AG08395 (cell line): ENCODE measurements around the gene KCNE1.
A peak's percentile ranks its signal among the peaks of the same experiment; 100 is the strongest.
"Not testable (repeated sequence)": the region's sequence is repeated elsewhere in the genome, so short reads cannot be mapped to it uniquely, and the experiment has no call there.

Experiments
- DNase-seq: peaks from one replicate; pipeline ENCODE4 v3.0.0; 2012; ENCODE audit warnings: mixed read lengths, low spot score

KCNE1 gene

GRCh38 chr21:34511787-34512455 is at the start of gene KCNE1:
Gene KCNE1, minus strand, starts transcription at chr21:34512210. Its CDS starts 62,576 bp downstream, at chr21:34449634.
- DNase-seq = peak; percentile 11

DNA sequence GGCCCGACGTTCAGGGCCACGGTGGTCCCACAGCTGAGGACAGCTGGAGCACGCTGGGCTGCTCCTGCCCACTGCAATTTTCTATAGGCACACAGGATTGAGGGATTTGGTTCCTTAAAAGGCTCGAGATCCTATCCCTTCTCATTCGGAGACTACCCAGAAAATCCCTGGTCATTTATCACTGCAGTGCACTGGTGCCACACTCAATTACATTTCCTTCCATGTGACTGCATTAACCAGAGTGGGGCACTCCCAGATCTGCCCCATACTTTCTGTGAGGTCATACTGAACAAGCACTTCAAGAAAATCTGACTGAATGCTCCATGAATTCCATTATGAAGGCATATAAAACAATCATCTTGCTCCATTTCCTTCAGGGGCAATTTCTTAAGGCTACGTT is 49.8 kb upstream of the KCNE1 start:
- no peak for DNase-seq

- DNase-seq = no peak
Observed at GRCh38 chr21:34560609-34561008, 48.6 kb upstream of the KCNE1 start.

- DNase-seq = no peak
Observed at GRCh38 chr21:34560021-34560420, 48.0 kb upstream of the KCNE1 start.

GRCh38 chr21:34559089-34559631 is 47.1 kb upstream of the KCNE1 start:
- no peak for DNase-seq

DNA sequence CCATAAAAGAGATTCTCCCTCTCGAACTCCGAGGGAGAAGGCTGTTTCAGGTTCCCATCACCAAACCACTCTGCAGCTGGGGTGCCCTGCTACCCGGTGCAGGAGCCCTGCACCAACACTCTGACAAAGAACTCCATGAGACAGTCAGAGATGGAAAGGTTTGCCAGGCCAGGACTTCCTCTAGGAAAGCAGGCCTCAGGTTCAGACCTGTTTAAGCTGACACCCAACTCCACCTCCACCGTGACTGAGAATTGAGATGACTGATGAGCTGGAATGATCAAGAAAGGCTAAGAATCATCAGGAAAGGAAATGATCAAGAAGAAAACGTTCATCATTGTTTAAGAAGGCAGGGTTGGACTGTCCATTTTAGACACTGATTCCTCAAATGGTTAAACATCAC is 46.2 kb upstream of the KCNE1 start:
- no peak for DNase-seq

DNA sequence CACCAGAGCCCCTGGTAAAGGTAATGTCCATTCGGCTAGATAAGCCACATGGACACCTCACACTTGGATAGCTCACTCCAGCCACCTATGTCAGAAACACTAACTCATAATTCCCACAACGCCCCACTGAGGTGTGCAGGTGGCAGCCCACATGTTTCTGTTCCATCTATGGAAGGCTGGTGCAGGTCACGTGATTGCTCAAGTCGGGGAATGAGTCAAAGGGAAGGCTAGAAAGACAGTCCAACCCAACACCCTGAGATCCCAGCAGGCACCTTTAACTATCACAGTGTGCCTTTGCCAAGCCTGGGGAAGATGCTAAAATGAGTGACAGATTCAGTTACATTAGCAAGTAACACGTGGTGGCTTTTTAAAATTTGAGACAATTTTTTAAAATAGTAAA is 45.3 kb upstream of the KCNE1 start:
- no peak for DNase-seq

GRCh38 chr21:34554670-34555069 is 42.7 kb upstream of the KCNE1 start:
- DNase-seq = not testable (repeated sequence)

DNA sequence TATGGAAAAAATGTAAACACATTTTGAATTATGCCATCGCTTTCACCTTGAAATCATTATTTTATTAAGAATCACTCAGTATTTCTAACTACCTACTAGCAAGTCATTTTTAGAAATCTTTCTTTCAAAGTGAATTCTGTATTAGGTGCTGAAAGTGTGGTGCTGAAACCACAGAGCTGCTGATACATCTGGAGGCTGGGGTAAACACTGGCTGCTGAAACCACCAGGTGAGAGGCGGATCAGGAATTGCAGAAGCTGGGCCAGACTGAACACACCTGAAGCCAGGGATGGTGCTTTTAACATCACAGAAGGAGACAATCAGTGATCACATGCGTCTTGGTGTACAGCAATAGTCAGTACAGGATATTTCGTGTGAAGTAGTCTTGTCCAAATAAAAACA is 42.2 kb upstream of the KCNE1 start:
- no peak for DNase-seq

DNA sequence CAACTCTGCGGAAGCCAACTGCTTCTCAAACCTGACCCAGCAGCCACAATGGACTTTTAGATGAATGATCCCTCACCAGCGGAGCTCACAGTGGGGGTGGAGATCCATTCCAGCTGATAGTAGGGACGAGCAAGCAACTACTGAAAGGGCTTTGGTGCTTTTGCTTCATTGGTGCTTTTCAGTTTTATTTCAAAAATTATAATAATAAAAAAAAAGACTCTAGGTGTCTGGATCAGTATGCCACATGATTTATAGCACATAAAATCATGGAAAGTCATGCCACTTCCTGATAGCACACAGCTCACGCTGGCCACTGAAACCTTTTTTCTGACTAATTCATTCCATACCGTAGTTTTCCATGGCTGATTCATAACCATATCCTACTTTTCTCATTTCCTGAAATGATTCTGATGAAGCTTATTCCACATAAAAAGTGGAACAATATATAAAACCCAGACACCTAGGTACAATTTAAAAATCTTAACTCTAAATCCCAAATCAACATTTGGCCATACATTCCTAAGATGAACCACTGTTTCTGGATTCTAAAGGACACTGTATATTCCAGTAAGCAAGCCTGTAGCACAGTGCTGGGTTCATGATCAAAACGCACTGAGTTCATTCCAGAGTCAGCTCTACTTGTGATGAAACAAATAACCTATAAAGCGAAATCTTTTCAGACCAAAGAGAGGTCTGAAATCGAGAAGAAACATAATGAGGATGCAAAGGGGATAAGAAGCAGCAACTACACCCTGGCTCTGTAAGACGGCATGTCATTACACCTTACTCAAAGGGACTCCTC is 41.3 kb upstream of the KCNE1 start:
- DNase-seq = peak; percentile 81

- no peak for DNase-seq
Observed at GRCh38 chr21:34552360-34553098, 40.5 kb upstream of the KCNE1 start.

- no peak for DNase-seq
Observed at GRCh38 chr21:34550182-34550799, 38.3 kb upstream of the KCNE1 start.

DNA sequence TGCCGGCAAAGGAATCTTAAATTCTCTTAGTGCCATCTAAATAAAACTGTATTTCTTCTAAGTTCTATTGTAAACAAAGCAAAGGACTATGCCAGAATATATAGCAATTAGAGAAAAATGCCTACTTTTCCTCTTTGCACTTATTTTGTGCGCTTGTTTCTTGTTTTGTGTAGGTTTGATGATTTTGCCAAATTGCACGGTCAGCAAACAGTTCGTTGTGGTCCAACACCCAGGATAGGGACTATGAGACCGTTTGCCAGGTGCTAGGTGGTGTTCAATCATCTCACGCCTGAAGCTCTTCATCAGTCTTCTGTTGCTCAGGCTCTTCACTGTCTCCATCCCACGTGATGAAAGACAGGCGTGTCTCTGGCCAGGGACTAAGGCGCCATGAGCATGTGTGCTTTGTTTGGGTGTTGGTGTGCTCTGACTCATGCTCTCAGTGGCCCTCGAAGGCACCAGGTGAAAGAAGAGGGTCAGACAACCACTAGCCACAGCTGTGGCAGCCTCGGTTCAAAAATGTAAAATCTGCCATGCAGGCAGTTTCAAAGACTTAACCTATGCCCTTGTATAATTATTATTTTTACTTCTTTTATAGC is 36.9 kb upstream of the KCNE1 start:
- DNase-seq = no peak

DNA sequence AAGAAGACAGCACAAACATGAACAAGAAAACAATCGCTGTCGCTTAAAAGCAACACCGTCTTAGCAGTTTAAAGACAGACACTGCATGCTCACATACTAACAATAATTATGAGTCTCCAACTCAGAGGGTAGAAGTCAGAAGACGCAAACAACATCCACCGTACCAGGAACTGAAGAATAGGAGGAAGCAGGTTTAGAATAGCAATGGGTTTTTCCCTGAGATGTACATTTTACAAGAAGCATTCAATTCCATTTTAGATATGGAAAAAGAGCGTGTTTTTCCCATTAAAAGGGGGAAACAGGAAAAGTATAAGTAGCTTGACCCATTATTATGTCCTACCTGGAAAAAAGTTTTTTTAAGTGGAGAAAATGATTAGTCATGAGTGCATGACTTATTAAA is 34.5 kb upstream of the KCNE1 start:
- no peak for DNase-seq

DNA sequence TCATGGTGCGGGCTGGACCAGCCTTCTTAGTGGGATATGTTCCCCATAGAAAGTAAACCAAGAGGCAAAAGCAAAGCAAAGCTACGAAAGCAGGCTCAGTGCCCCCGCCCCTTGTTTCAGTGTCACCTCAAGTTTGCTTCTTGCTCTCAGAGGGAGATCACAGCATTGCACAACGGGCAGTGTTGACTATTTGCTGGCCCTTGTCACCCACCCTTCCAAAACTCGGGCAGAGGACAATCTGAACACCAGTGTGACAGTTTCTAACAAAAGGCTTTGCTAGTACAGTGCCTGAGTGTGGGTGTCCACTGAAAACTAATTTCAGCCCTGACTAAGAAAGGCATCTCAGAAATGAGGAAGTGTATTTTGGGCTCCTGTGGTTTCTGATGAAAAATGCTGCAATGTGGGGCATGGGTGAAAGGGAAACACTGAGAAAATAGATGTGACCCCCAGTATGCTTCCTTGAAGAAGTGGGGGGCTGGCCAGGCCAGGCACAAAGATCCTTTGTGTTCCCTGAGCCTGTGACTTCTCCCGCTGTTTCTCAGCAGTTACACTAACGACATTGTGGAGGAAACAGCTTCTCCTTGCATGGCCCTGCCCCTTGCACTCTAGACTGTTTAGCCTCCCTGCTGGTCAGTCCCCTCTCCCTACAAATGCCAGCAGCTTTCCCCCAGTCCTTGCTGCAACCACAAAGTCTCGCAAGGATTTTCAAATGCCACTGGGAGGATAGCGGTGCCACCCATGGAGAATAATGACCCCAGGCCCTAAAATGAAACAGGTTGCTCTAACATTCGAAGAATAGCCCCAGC is 33.3 kb upstream of the KCNE1 start:
- peak; percentile 86 for DNase-seq

GRCh38 chr21:34544032-34544496 is 32.1 kb upstream of the KCNE1 start:
- peak; percentile 49 for DNase-seq

DNA sequence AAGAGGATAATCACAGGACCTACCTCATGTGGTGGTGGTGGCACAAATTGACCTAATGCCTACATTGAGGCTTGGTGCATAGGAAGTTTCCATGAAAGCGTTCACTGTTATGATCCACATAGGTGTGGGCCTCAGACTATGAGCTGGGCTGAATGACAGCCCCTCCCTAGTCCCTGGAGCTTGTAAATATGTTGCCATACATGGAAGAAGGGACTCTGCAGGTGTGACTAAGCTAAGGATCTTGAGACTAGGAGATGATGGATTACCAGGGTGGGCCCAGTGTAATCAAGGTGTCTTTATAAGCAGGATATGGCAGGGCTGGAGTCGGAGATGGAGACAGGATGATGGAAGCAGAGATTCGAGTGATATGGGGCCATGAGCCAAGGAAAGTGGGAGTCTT is 31.0 kb upstream of the KCNE1 start:
- no peak for DNase-seq

DNA sequence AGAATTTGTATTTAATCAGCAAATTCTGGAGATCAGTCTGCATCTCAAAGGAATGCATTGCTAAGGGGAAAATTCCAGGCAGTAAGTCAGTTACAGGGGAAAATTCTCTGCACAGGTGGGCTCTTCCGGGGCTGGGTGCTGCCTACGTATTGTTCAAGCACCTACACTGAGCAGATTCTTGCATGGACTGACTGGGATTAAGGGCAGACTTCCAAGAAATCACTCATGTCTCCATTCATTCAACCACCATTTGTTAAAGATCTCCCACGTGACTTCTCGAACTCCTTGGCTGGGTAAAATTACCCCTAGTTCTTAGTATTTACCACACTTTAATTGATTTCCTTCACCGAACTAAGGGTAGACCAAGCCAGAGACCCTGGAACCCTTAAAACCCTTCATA is 28.2 kb upstream of the KCNE1 start:
- no peak for DNase-seq

- DNase-seq = no peak
Observed at GRCh38 chr21:34537838-34538237, 25.8 kb upstream of the KCNE1 start.

DNA sequence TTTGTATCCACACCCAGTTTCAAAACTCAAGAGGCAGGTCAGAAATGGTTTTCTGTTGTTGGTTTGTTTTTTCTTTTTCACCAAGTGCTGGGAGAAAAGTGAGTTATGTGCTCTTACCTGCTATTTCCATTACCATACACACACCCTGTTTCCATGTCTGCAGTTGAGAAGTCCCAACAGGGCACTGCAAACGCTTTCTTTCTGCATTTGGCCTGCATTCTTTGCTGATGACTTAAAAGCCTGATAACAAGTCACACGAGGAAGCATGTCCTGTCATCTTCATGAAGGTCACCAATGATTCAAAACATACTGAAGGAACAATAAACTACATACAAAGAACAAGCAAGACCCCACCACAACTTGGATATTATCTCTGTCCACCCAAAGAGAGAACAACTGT is 24.8 kb upstream of the KCNE1 start:
- DNase-seq = peak; percentile 20

DNA sequence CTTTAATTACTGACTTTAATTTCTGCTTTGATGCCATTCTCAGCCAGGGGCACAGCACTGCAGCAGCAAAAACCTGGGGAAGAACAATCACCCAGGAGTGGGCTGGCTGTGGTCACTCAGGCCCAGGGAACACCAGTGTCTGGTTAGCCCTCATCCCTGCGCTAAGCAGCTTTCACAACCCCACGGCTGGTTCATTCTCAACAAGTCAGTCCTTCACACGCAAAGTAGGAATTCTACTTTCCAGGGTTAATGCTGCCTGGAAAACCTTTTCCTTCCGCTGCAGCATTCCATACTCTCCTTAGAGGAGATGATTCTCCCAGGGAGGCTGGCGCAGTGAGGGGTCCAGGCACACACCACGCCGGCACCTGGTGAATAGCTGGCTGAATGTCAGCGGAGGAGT is 24.3 kb upstream of the KCNE1 start:
- no peak for DNase-seq
